H1 (cell line): Measurements from ENCODE around the gene ARHGAP8. TPM values are rescaled to one million over a fixed set of nuclear protein-coding genes. Genes with fewer than 3 reads are reported as not detected.

Experiments used
- CTCF ChIA-PET: fragments of 300-600 bp; sonication (Branson Sonifier 250); formaldehyde crosslinking; loops from one replicate; lab custom pipeline; 2021; ENCODE audit not compliant: partially characterized antibody; lab: Charles Lee
- POLR2A ChIA-PET: fragments of 300-600 bp; sonication (Branson Sonifier 250); formaldehyde crosslinking; loops from one replicate; lab custom pipeline; 2021; ENCODE audit warnings: inconsistent platforms; ENCODE audit not compliant: partially characterized antibody; lab: Charles Lee
- DNase-seq, 2 experiments: peaks; one replicate each; pipeline versions ENCODE4 v3.0.0 to v3.0.0-alpha.2; 2010 to 2022; ENCODE audit warnings: low spot score in 2 of 2, low read depth in 1 of 2, mixed read lengths in 1 of 2
- FAIRE-seq: peaks from 2 replicates; lab custom pipeline; 2011; peaks lifted over from hg19 to GRCh38; lab: Jason Lieb, UNC
- H2AFZ ChIP-seq: 2 replicates; pipeline ENCODE4 v1.8.1; 2012; ENCODE audit warnings: low read length, inconsistent platforms
- H2AK5ac ChIP-seq: 2 replicates; pipeline ENCODE4 v1.6.1; 2013; ENCODE audit warnings: low read depth, low read length
- H2BK120ac ChIP-seq: replicated peaks from 2 replicates; pipeline ENCODE3; 2013; ENCODE audit warnings: low read depth, low read length, inconsistent platforms
- H2BK12ac ChIP-seq: 2 replicates; pipeline ENCODE4 v1.6.1; 2013; ENCODE audit warnings: low read depth, low read length
- H2BK15ac ChIP-seq: 2 replicates; pipeline ENCODE4 v1.6.1; 2013; ENCODE audit warnings: low read length
- H2BK20ac ChIP-seq: 2 replicates; pipeline ENCODE4 v1.6.1; 2013; ENCODE audit warnings: low read length
- H2BK5ac ChIP-seq: 2 replicates; pipeline ENCODE4 v1.6.1; 2013; ENCODE audit warnings: low read depth, low read length
- H3K14ac ChIP-seq: 2 replicates; pipeline ENCODE4 v1.6.1; 2013; ENCODE audit warnings: inconsistent platforms; ENCODE audit not compliant: insufficient read length
- H3K18ac ChIP-seq: 2 replicates; pipeline ENCODE4 v1.6.1; 2013; ENCODE audit warnings: low read length; ENCODE audit errors: extremely low read depth
- H3K23ac ChIP-seq: 2 replicates; pipeline ENCODE4 v1.6.1; 2013; ENCODE audit warnings: inconsistent platforms; ENCODE audit not compliant: insufficient read length
- H3K23me2 ChIP-seq: 2 replicates; pipeline ENCODE4 v1.6.1; 2013; ENCODE audit warnings: low read depth, low read length
- H3K27ac ChIP-seq: 2 replicates; pipeline ENCODE4 v1.6.1; 2011; ENCODE audit warnings: low read depth, low read length, inconsistent platforms
- H3K27me3 ChIP-seq, 4 experiments: replicated peaks in 1 of 4; 1 replicate in 1 of 4; 2 replicates in 3 of 4; pipeline versions ENCODE4 v1.6.1 to v1.8.1; 2011 to 2013; ENCODE audit warnings: low read length in 3 of 4, mild to moderate bottlenecking in 3 of 4, inconsistent platforms in 2 of 4, mixed read lengths in 2 of 4, moderate library complexity in 1 of 4; ENCODE audit not compliant: control insufficient read depth in 3 of 4, insufficient read depth in 3 of 4; ENCODE audit errors: extremely low read depth in 1 of 4
- H3K36me3 ChIP-seq, 4 experiments: 2 replicates each; pipeline versions ENCODE4 v1.6.1 to v1.8.1; 2011 to 2013; ENCODE audit warnings: mild to moderate bottlenecking in 4 of 4, low read length in 3 of 4, moderate library complexity in 2 of 4, control low read depth in 1 of 4, inconsistent platforms in 1 of 4; ENCODE audit not compliant: insufficient read depth in 4 of 4, control insufficient read depth in 2 of 4
- H3K4ac ChIP-seq: replicated peaks from 2 replicates; pipeline ENCODE3; 2013; ENCODE audit warnings: low read length, low read depth, mixed read lengths, inconsistent platforms; ENCODE audit not compliant: insufficient read length
- H3K4me1 ChIP-seq, 4 experiments: replicated peaks in 1 of 4; 1 replicate in 1 of 4; 2 replicates in 3 of 4; pipeline versions ENCODE4 v1.6.1 to v1.8.1; 2011 to 2013; ENCODE audit warnings: low read length in 3 of 4, inconsistent platforms in 2 of 4, mixed read lengths in 1 of 4; ENCODE audit not compliant: insufficient read depth in 4 of 4, control insufficient read depth in 3 of 4
- H3K4me2 ChIP-seq, 2 experiments: 2 replicates each; pipeline versions ENCODE4 v1.6.1 to v1.8.1; 2011 to 2013; ENCODE audit warnings: low read depth in 2 of 2, low read length in 2 of 2, control low read depth in 1 of 2, inconsistent platforms in 1 of 2, mild to moderate bottlenecking in 1 of 2; ENCODE audit not compliant: insufficient read depth in 1 of 2
- H3K4me3 ChIP-seq, 4 experiments: fragments of 200-600, 300-600 bp in 1 of 4; sonication (generic), shearing (Covaris generic), sonication (Bioruptor Twin) in 1 of 4; 2 replicates each; pipeline versions ENCODE4 v1.5.1 to v1.8.1; 2011 to 2016; ENCODE audit warnings: low read length in 4 of 4, low read depth in 3 of 4, control low read depth in 2 of 4, inconsistent platforms in 2 of 4, mild to moderate bottlenecking in 2 of 4, mixed read lengths in 1 of 4, moderate library complexity in 1 of 4; ENCODE audit not compliant: insufficient read depth in 2 of 4; ENCODE audit errors: extremely low read depth in 1 of 4
- H3K56ac ChIP-seq: replicated peaks from 2 replicates; pipeline ENCODE3; 2013; ENCODE audit warnings: low read depth, mild to moderate bottlenecking, mixed read lengths, low read length, inconsistent platforms; ENCODE audit not compliant: insufficient read length
- H3K79me1 ChIP-seq: 2 replicates; pipeline ENCODE4 v1.6.1; 2013; ENCODE audit warnings: low read depth, low read length, control low read depth
- H3K79me2 ChIP-seq, 2 experiments: 2 replicates each; pipeline versions ENCODE4 v1.6.1 to v1.8.1; 2012 to 2013; ENCODE audit warnings: low read length in 2 of 2, mild to moderate bottlenecking in 2 of 2, inconsistent platforms in 1 of 2; ENCODE audit not compliant: insufficient read depth in 2 of 2, control insufficient read depth in 1 of 2
- H3K9ac ChIP-seq, 4 experiments: replicated peaks in 1 of 4; 1 replicate in 1 of 4; 2 replicates in 3 of 4; pipeline versions ENCODE4 v1.6.1 to v1.8.1; 2011 to 2013; ENCODE audit warnings: low read depth in 3 of 4, low read length in 3 of 4, control low read depth in 2 of 4, mild to moderate bottlenecking in 2 of 4, moderate library complexity in 2 of 4, inconsistent platforms in 1 of 4; ENCODE audit errors: extremely low read depth in 1 of 4
- H3K9me3 ChIP-seq, 2 experiments: 2 replicates each; pipeline versions ENCODE4 v1.6.1 to v1.8.1; 2012 to 2013; ENCODE audit warnings: mild to moderate bottlenecking in 2 of 2, moderate library complexity in 2 of 2, control low read depth in 1 of 2, inconsistent platforms in 1 of 2, low read depth in 1 of 2, low read length in 1 of 2, mixed read lengths in 1 of 2; ENCODE audit not compliant: insufficient read depth in 2 of 2
- H4K20me1 ChIP-seq, 2 experiments: replicated peaks in 1 of 2; 2 replicates each; pipeline versions ENCODE3 to v1.8.1; 2011 to 2013; ENCODE audit warnings: inconsistent platforms in 2 of 2, low read length in 2 of 2, mild to moderate bottlenecking in 1 of 2; ENCODE audit not compliant: insufficient read depth in 2 of 2, control insufficient read depth in 1 of 2
- H4K5ac ChIP-seq: 2 replicates; pipeline ENCODE4 v1.6.1; 2013; ENCODE audit warnings: low read length, low read depth, mixed read lengths, inconsistent platforms; ENCODE audit not compliant: insufficient read length
- H4K8ac ChIP-seq: 2 replicates; pipeline ENCODE4 v1.8.0; 2013; ENCODE audit warnings: mild to moderate bottlenecking, moderate library complexity, low read length, inconsistent platforms; ENCODE audit not compliant: insufficient read depth; ENCODE audit errors: extremely low read depth
- H4K91ac ChIP-seq: replicated peaks from 2 replicates; pipeline ENCODE3; 2013; ENCODE audit warnings: low read length, mixed read lengths, inconsistent platforms; ENCODE audit not compliant: insufficient read length
- BRCA1 ChIP-seq: IDR thresholded peaks from 2 replicates; pipeline ENCODE4 v1.6.1; 2012; ENCODE audit warnings: low read depth, low read length, improper control_type of control experiment
- CBX8 ChIP-seq: fragments of 300-800, 300-1000 bp; sonication (generic); IDR thresholded peaks from 2 replicates; pipeline ENCODE4 v1.7.1; 2016; ENCODE audit warnings: low read depth, low read length, borderline replicate concordance
- EGR1 ChIP-seq: IDR thresholded peaks from 2 replicates; pipeline ENCODE4 v1.6.1; 2011; ENCODE audit warnings: low read depth, low read length, borderline replicate concordance
- FOSL1 ChIP-seq: IDR thresholded peaks from 2 replicates; pipeline ENCODE4 v1.6.1; 2011; ENCODE audit warnings: mild to moderate bottlenecking, low read depth, low read length, moderate library complexity; ENCODE audit not compliant: insufficient read depth
- POU5F1 ChIP-seq: IDR thresholded peaks from 2 replicates; pipeline ENCODE4 v1.6.1; 2011; ENCODE audit warnings: low read depth, mild to moderate bottlenecking, low read length, moderate library complexity
- RXRA ChIP-seq: IDR thresholded peaks from 2 replicates; pipeline ENCODE4 v1.6.1; 2011; ENCODE audit warnings: low read depth, mild to moderate bottlenecking, low read length, moderate library complexity; ENCODE audit not compliant: insufficient read depth
- SIX5 ChIP-seq: IDR thresholded peaks from 2 replicates; pipeline ENCODE4 v1.6.1; 2011; ENCODE audit warnings: mild to moderate bottlenecking, low read depth, low read length
- SP4 ChIP-seq: IDR thresholded peaks from 2 replicates; pipeline ENCODE4 v1.6.1; 2012; ENCODE audit warnings: low read length, inconsistent platforms
- TAF1 ChIP-seq: IDR thresholded peaks from 2 replicates; pipeline ENCODE4 v1.6.1; 2011; ENCODE audit warnings: mild to moderate bottlenecking, low read depth, low read length
- TBP ChIP-seq: IDR thresholded peaks from 2 replicates; pipeline ENCODE4 v1.6.1; 2011; ENCODE audit warnings: low read depth, low read length, improper control_type of control experiment
- WGBS, 2 experiments: shearing (Covaris generic) in 1 of 2; methylation state at CpG; one replicate each; pipeline versions ENCODE4 v1.1.6 to v1.1.7; 2013 to 2015; ENCODE audit warnings: low lambda C conversion rate in 2 of 2, mixed read lengths in 2 of 2, inconsistent platforms in 1 of 2, low coverage in 1 of 2, missing lambda C conversion rate in 1 of 2; ENCODE audit not compliant: insufficient replicate concordance in 2 of 2, insufficient coverage in 1 of 2, insufficient read length in 1 of 2; ENCODE audit errors: extremely low coverage in 1 of 2, missing lambda C conversion rate in 1 of 2; 5-methylcytosine and 5-hydroxymethylcytosine counted together
- polyA plus RNA-seq, 7 experiments: library from polyadenylated mRNA; depleted of rRNA in 3 of 7; stranded (reverse) in 5 of 7; unstranded in 2 of 7; fragments of >200 nt in 5 of 7; fragments of 200-250 nt in 2 of 7; gene quantifications; 1 replicate in 5 of 7; 2 replicates in 1 of 7; 4 replicates in 1 of 7; pipeline versions ENCODE4 v1.2.1 to v1.2.3, GENCODE V29; 2011 to 2013; ENCODE audit warnings: missing spikeins in 2 of 7, mixed read lengths in 2 of 7
- total RNA-seq: library from RNA; stranded (reverse); fragmentation: NEBNext Ultra II Directional; extraction: Animal tissue kit (Norgen Biotek cat#: 25700); gene quantifications from 2 replicates; pipeline ENCODE4 v1.2.1, GENCODE V29; 2021
- TF ChIP-seq, protein P1 (sequence below): IDR thresholded peaks from 2 replicates; pipeline ENCODE4 v1.6.1; 2012; ENCODE audit warnings: low read length, inconsistent platforms

ARHGAP8 gene
- total and polyA plus RNA-seq, 2 of the 8 experiments (the other 6 are each of a cell fraction or from before 2014, with no cell fraction given) = 35.6 to 47.7 TPM

DNA sequence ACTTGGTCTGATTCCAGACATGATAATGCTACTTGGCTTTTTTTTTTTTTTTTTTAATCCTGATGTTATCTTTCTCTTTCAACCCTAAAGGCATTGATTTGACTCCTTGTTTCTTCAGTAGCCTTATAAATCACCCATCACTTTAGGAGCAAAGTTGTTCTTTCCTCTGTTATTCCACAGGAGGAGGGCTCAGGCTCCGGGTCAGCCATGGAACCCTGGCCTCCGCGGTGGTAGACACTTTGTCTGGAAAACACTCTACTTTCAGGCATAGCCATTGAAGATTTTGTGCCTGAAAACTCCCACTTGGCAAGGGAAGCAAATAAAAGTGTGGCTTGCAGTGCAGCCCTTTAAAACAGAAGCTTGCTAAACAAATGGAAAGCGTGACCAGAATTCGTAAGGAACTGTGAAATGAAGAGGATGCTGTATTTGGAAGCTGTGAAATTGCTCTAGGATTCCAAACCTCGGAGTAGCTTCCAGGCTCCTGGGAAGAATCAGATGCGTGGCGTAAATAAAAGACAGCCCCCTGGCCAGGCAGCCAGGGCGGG, 44.9 kb downstream of the ARHGAP8 start:
- ChIA-PET CTCF (interaction anchor here (1.0 to 4.3 kb wide), 5 partner anchors 8 to 264 kb away, joined by 3 to 22 read pairs (median 4); no protein-coding TSS in a partner anchor), POLR2A (interaction anchor here (1.2 to 1.3 kb wide), 3 partner anchors 11 to 38 kb away, joined by 3 read pairs; no protein-coding TSS in a partner anchor)
- DNase-seq (no peak), FAIRE-seq (no peak)
- H4K20me1 ChIP-seq = peaks cover 0 to 4% of the 10 kb centered on the region in 2 experiments
- H3K79me1 ChIP-seq = peaks cover 7% of the 10 kb centered on the region; the same call in 1 of the 2 replicates
- no peaks in the 10 kb centered on the region for H3K9me3 ChIP-seq
- WGBS, 2 experiments = 90% methylated on average over 9 of the region's 9 CpGs; no CpG with 5 or more reads in 1 of the 2 experiments
- 0 out of 2 replicates have a peak overlapping the region, but pooled peaks have one; percentile 43 for H2BK12ac ChIP-seq
- no peak overlapping the region for H2AFZ ChIP-seq
- H3K14ac ChIP-seq = no peak overlapping the region
- H2BK120ac ChIP-seq = no peak overlapping the region
- no peak overlapping the region for H2BK15ac ChIP-seq
- H3K23ac ChIP-seq = no peak overlapping the region
- H3K79me2 ChIP-seq = no peaks in the 10 kb centered on the region
- H3K4me1 ChIP-seq = peaks cover 6 to 30% (median 15%) of the 10 kb centered on the region in 4 experiments
- H3K4me2 ChIP-seq = no peak overlapping the region
- no peak overlapping the region for H2BK20ac ChIP-seq
- H3K18ac ChIP-seq = no peak overlapping the region
- no peak overlapping the region for H3K9ac ChIP-seq
- H3K23me2 ChIP-seq = no peaks in the 10 kb centered on the region
- TF ChIP-seq SP4 (no peak), BRCA1 (no peak), FOSL1 (no peak), RXRA (no peak), SIX5 (no peak), CBX8 (no peak), EGR1 (no peak), TBP (no peak), POU5F1 (no peak), TAF1 (no peak)
- TF ChIP-seq, protein P1, sequence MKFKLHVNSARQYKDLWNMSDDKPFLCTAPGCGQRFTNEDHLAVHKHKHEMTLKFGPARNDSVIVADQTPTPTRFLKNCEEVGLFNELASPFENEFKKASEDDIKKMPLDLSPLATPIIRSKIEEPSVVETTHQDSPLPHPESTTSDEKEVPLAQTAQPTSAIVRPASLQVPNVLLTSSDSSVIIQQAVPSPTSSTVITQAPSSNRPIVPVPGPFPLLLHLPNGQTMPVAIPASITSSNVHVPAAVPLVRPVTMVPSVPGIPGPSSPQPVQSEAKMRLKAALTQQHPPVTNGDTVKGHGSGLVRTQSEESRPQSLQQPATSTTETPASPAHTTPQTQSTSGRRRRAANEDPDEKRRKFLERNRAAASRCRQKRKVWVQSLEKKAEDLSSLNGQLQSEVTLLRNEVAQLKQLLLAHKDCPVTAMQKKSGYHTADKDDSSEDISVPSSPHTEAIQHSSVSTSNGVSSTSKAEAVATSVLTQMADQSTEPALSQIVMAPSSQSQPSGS = no peak
- no peak overlapping the region for H2AK5ac ChIP-seq
- H4K5ac ChIP-seq = no peak overlapping the region
- no peak overlapping the region for H3K4ac ChIP-seq
- H3K4me3 ChIP-seq = no peak overlapping the region
- no peaks in the 10 kb centered on the region for H3K36me3 ChIP-seq
- no peak overlapping the region for H3K56ac ChIP-seq
- no peak overlapping the region for H4K91ac ChIP-seq
- no peak overlapping the region for H2BK5ac ChIP-seq
- no peak overlapping the region for H4K8ac ChIP-seq
- H3K27ac ChIP-seq = no peak overlapping the region
- no peaks in the 10 kb centered on the region for H3K27me3 ChIP-seq
